ENCODE measurements around the gene SFTPB. TPM values are rescaled to one million over a fixed set of nuclear protein-coding genes. Genes with fewer than 3 reads are reported as not detected.

The SFTPB gene
- 0.10 to 0.25 TPM (median 0.12 TPM) in 5 replicates for total RNA-seq (2022; extraction: Qiagen RNA extraction)

GRCh38 chr2:85668009-85668856 is at the start of gene SFTPB:
TSS of gene SFTPB (minus strand) at chr2:85668199. CDS start at chr2:85668183, 16 bp downstream.

GRCh38 chr2:85694052-85695025 is 26.3 kb upstream of the SFTPB start, which contains the start of gene GNLY:
TSS of gene GNLY (plus strand) at chr2:85694358. CDS start at chr2:85694419, 61 bp downstream.

GRCh38 chr2:85611705-85612587 is 56.1 kb downstream of the SFTPB start, which contains the start of gene C2orf68:
TSS of gene C2orf68 (minus strand) at chr2:85612066. CDS start at chr2:85611984, 82 bp downstream.

Other genes starting within 250 kb of the SFTPB start
- gene SH2D6, start 249.5 kb downstream of the SFTPB start, total RNA-seq (2022; extraction: Qiagen RNA extraction): 0.60 to 0.96 TPM (median 0.80 TPM) in 5 replicates
- gene MAT2A, start 129.0 kb downstream of the SFTPB start, total RNA-seq (2022; extraction: Qiagen RNA extraction): 540 to 610 TPM (median 553 TPM) in 5 replicates
- 40.5 to 44.4 TPM (median 42.6 TPM) in 5 replicates for gene GGCX, start 106.7 kb downstream of the SFTPB start, total RNA-seq (2022; extraction: Qiagen RNA extraction)
- 14.8 to 19.3 TPM (median 16.2 TPM) in 5 replicates for gene VAMP8, start 90.6 kb downstream of the SFTPB start, total RNA-seq (2022; extraction: Qiagen RNA extraction)
- 0.09 to 0.53 TPM (median 0.16 TPM) in 3 of 5 replicates, not detected in the others for gene VAMP5, start 83.8 kb downstream of the SFTPB start, total RNA-seq (2022; extraction: Qiagen RNA extraction)
- gene RNF181, start 72.5 kb downstream of the SFTPB start, total RNA-seq (2022; extraction: Qiagen RNA extraction): 169 to 199 TPM (median 193 TPM) in 5 replicates
- 12.3 to 17.2 TPM (median 16.1 TPM) in 5 replicates for gene TMEM150A, start 65.5 kb downstream of the SFTPB start, total RNA-seq (2022; extraction: Qiagen RNA extraction)
- gene C2orf68, start 56.1 kb downstream of the SFTPB start, total RNA-seq (2022; extraction: Qiagen RNA extraction): 19.6 to 28.7 TPM (median 26.5 TPM) in 5 replicates
- 68.0 to 79.7 TPM (median 72.8 TPM) in 5 replicates for gene USP39, start 52.0 kb downstream of the SFTPB start, total RNA-seq (2022; extraction: Qiagen RNA extraction)
- gene GNLY, start 26.2 kb upstream of the SFTPB start, total RNA-seq (2022; extraction: Qiagen RNA extraction): 0.20 to 0.45 TPM (median 0.35 TPM) in 4 of 5 replicates, not detected in the other
- 19.8 to 30.1 TPM (median 27.1 TPM) in 5 replicates for gene ATOH8, start 85.8 kb upstream of the SFTPB start, total RNA-seq (2022; extraction: Qiagen RNA extraction)
- gene ST3GAL5, start 220.8 kb upstream of the SFTPB start, total RNA-seq (2022; extraction: Qiagen RNA extraction): 23.9 to 31.5 TPM (median 28.6 TPM) in 5 replicates